HK-2 (cell line): ENCODE data around the gene AGAP1.

ENCODE experiments used
- DNase-seq: peaks from one replicate; pipeline ENCODE4 v3.0.0-alpha.2; 2018; ENCODE audit not compliant: unreplicated experiment

AGAP1 gene

DNA sequence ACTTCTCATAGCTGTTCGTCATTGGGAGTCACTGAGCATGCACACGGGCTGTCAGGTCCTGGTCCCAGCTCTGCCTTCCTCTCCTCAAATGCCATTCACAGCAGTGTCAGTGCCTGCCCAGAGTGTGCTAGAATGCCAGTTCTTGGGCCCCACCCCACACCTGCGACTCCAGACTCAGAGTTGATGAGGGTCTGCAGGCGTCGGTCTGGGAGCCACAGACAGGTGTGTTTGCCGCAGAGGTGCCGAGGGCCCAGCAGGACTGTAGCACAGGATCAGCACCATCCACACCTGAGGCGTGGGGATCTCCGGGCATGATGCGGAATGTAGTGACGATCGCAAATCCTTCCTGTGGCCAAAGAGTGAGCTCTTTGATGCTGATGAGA is 56.5 kb downstream of the AGAP1 start:
- DNase-seq, result no peak

DNA sequence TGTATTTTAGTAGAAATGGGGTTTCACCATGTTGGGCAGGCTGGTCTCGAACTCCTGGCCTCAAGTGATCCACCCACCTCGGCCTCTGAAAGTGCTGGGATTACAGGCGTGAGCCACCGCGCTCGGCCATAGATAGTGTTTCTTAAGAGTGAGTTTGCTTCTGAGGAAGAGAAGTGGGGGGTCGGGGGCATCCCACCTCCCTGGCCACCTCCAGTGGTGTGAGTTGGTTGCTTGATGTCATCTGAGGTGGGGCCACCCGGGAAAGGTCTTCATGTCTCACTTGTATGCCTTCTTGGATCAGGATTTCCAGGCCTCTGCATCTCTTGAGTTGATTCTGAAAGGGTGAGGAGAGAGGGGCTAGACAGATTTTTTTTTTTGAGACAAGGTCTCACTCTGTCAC is 57.1 kb downstream of the AGAP1 start:
- no peak for DNase-seq

DNA sequence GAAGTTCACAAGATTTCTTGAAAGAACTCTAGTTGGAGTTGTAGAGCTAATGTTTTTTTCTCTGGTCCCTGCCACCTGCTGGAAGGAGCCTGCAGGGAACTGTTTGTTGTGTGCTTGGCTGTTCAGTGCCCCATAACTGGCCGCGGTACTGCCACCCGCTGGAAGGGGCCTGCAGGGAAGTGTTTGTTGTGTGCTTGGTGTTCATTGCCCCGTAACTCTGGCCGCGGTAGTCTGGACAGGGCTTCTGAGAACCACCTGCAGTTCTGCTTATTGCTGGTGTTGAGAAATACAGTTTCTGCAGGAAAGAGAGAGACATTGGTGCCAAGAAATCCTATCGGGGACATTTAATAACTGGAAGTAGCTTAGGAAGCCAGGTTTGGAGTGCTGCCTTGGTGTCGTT is 58.1 kb downstream of the AGAP1 start:
- peak; percentile 67 for DNase-seq

DNA sequence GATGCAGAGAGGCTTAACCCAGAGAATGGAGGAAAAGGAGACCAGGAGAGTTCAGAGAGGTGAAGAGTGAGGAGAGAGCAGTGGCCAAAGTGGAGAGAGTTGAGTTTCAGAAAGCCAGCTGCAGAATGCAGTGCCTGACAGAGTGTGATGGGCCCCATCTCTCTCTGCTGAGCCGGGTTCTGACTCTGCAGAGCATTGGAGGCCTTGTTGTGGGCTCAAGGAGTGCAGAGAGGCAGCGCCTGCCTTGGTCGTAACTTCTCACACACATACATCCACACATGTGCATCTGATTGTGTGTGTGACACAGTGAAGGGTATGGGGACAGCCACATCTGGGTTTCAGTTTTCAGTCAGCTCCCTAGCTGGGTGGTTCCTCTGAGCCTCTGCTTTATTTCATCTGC is 58.8 kb downstream of the AGAP1 start:
- no peak for DNase-seq

DNA sequence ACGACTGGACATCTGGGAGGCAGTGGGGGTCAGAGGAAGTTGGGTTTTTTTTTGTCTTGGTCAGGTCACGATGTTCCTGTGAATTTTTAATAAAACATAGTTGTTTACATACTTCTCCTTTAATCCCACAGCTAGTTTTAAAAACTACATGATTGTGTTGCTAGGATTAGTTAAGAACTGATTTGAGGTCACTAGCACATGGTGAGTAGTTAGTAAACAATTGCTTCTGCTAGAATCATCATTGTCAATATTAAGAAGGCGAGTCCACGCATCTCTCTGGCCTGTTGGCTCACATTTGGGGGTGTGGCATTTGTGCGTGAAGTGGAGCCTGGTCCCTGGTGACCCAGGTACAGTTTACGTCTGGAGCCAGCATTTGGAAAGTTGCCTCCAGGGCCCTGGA is 59.4 kb downstream of the AGAP1 start:
- no peak for DNase-seq

DNA sequence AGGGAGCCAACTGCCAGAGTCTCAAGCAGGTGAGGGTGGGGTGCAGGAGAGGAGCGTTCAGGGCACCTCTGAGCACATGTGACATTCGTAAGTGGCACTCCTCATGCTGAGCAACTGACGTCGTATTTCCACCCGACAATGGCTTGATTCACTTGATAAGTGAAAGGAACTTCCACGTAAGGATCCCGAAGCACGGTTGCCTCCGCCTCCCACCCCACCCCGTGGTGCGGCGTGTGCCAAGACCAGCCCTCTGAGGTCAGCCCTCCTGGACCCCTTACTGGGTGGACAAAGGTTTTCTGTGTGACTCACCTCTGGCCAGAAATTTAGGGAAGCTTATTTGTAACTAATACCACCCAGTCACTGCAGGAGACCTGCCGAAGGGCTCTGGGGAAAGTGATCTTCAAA is 59.9 kb downstream of the AGAP1 start:
- DNase-seq, result no peak

DNA sequence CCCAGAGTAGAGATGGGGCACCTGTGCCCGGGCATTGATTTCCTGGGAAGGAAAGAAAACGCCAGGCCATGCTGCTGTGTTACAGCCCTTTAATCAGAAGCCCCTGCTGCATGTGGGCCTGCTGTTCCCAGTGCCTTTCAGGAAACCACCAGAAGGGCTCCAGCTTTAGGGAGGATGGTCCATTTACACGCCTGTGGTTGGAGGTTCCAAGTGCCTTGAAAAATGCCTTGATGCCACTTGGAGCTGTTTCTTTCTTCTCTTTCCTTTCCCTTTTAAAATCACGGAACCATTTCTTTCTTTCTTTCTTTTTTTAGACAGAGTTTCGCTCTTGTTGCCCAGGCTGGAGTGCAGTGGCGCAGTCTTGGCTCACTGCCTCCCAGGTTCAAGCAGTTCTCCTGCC is 60.5 kb downstream of the AGAP1 start:
- DNase-seq, result no peak

DNA sequence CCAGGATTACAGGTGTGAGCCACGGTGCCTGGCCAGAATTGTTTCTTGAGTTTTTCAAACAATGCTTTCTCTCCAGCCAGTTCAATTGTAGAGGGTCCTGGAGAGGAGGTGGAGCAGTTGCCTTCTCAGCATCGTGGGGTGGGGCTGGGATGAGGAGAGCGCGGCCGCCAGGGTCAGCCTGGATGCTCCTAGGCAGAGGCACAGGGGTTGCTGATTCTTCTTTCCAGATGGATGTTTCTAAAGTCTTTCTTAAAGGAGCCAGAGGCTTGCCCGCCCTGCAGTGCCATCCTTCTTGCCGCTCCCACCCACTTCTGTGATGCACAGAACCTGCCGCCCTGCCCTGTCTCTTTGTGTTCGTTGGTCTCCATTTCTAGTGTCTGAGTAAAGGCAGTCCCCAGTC is 61.1 kb downstream of the AGAP1 start:
- no peak for DNase-seq

DNA sequence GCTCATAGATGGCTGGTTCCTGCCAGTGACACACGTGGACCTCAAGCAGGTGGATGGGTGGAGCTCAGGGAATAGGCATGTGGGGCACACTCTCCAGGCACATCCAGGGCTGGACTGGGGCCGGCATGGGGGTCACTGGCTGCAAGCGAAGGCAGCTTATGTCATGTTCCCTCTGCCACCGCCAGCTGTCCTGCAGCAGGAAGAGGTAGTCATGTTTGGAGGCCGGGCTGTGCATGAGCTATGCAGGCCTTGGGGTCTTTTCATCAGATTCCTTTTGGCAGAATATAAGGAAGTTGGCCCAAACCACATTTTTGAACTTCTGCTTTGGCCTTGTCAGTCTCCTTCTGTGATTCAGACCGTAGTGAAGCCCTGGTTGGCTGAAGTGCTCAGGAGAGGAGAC is 61.5 kb downstream of the AGAP1 start:
- no peak for DNase-seq

DNA sequence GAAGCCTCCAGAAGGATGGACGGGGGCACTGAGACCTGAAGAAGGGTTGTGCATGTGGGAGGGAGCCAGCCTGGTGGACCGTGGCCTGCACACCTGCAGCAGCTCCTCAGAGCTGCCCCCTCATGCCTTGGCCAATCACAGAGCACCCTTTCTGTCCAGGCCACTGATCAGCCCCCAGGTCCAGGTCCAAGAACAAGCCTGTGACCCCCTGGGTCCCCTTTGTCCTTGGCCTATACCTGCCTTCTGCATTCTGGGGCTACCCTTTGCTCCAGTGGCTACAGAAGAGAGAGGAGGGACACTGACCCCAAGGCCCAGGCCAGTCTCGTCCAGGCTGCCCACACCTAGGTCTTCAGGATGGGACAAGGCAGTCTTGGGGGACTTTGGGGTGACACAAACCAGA is 62.2 kb downstream of the AGAP1 start:
- no peak for DNase-seq

DNA sequence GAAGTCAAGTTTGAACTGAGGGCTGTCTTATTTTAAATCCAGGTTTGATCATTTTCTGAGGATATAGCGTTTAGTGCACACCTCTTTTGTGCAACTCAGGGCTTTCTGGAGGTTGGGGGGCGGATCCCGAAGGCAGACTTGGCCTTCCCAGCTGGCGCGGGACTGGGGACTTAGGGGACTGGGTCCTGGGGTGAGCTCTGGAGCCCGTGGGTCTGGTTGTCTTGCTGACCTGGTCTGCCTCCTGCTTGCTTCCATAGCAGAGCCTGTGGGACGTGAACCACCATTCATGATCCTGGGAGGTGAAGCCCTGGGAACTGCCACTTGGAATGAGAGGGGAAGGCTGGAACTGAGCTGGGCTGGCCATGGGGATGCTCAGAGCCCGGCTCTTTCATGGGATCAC is 63.1 kb downstream of the AGAP1 start:
- no peak for DNase-seq

DNA sequence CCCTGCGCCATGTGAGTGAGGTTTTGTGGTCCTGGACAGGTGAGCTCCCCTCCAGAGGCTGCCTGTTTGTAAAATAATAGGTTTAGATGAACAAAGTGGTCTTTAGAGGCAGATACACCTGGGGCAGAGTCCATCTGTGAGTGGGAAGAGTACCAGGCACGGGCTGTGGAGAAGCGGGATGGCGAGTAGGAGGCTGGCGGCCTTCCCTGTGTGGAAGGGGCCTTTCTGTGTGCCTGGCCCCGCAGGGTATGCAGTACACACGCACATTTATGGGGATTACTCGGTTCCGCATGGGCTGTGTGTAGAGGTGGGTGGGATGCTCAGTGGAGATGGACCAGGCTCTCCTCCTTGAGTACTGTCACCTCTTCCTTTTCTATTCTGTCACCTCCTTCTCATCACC is 64.1 kb downstream of the AGAP1 start:
- DNase-seq, result no peak

DNA sequence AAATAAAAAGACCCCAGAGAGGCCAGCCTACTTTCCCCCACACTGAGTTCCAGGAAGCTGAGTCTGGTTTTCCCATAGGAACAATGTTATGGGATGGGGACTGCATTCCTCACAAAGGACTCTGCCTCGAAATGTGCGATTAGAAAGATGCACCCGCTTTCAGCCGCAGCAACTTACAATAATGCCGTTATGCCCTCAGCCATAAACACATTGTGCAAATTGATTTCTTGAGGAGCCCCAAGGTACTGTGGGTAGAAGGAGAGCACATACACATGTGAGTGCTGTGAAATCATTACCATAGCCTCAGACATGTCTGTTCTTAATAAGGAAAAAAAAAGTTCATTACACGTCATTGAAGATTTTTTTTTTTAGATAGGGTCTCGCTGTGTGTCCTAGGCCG is 64.7 kb downstream of the AGAP1 start:
- DNase-seq, result no peak

DNA sequence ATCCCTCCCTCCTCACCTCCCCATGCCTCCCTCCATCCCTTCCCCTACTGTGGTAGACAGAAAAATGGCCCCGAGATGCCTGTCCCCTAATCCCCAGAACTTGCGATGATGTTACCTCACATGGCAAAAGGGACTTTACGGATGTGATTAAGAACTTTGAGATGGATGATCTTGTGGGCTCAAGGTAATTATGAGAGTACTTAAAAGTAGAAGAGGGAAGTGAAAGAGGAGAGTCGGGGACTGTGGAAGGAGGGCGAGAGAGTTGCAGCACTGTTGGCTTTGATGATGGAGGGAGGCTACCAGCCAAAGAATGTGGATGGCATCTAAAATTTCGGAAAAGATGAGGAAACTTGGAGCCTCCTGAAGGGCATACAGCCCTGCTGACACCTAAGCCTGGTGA is 66.5 kb downstream of the AGAP1 start:
- no peak for DNase-seq

DNA sequence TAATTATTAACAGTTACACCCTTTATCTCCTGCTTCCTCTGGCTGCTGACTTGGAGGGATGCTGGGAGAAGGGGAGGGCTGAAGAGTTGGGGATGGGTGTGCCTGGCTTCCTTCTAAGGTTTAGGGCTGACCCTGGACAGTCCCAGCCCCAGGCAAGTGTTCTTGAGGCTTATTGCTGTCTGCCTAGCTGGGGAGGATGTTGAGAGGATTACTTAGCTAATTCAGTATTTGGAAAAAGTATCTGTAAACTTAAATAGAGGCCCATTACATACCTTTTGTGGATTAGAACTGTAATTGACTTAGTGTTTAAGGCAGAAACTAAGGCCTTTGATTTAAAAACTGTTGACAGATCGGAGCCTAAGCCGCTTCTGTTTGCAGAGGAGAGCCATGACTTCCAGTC is 67.6 kb downstream of the AGAP1 start:
- no peak for DNase-seq

DNA sequence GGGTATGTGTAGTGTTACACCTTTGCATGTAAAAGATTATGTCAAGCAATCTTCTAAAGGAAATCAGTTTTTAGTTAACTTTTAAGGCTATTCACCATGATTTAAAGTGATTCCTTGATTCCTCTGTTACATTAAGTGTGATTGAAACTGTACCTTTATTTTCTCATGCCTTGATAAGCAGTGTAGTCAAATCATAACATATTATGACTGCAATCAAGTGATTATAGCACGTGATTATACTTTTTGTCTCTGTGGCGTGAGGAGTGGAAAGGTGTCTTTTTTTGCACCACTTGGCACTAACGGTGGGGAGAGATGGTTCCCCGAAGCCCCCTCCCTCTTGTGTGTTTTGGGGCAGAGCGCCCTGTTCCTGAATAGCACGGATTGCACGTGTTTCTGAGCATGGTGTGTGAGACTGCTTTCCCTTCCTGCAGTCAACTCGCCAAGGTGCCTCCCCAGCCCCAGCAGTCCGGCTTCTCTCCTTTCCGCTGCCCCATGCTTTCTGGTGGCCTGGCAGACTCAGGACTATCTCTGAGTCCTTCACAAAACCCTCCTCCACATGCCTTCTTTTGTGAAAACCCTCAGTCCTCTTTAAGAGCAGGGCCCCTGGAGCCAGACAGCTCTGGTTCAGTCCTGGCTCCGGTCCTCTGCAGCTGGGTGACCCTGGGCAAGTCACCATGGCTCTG is 68.4 kb downstream of the AGAP1 start:
- no peak for DNase-seq

DNA sequence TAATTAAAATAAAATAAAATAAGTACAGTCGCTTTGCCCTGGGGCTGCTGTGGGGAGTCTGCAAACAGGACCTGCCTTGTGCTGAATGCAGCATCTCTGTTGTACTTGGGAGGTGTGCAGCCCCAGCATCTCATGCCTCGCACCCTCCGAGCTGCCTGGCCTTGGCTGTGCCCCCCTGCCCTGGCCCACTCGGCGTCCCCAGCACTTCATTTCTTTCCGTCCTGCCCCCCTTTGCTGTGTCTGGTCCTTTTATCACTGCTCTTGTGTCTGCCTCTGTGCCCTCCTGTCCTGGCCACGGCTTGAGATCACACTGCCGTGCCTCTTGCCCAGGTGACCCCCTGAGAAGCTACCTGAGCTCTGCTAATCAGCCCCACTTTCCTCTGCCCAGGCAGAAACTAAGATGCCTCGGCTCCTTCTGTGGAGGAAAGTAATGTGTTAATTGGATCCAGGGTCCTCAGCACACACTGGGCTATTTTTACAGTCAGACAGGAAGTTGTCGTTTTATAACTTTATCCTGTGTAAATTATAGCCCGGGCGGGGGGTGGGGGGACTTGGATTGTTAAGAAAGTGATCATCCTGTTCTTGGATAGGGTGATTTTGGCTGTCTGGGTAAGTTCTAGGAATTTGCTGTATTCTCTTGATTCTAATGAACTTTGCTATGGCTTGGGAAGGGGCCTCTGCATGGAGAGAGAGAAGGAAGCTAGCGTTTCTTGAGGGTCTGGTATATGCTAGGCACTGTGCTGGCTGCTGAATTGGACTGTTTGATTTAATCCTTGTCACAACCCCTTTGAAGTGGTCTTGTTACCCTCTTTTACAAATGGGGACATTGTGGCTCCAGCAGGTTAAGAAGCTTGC is 69.4 kb downstream of the AGAP1 start:
- DNase-seq, result no peak

DNA sequence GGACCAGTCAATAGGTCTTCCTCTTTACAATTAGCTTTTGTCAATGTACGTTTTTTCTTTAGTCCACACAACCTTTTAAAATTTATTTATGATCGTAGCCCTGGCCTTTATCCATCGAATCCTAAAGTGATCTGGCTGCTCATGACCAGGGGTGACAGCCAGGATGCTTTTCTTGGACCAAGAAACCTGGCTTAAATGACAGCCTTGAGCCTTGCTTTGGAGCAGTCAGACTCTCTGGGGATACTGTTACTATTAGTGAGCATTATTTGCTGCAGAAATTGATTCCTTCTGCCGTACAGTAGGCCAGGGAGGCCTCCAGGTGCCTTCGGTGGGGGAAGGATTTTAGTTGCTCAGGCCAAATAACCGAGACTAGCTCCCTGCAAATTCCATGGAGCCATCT is 70.2 kb downstream of the AGAP1 start:
- DNase-seq, result no peak

DNA sequence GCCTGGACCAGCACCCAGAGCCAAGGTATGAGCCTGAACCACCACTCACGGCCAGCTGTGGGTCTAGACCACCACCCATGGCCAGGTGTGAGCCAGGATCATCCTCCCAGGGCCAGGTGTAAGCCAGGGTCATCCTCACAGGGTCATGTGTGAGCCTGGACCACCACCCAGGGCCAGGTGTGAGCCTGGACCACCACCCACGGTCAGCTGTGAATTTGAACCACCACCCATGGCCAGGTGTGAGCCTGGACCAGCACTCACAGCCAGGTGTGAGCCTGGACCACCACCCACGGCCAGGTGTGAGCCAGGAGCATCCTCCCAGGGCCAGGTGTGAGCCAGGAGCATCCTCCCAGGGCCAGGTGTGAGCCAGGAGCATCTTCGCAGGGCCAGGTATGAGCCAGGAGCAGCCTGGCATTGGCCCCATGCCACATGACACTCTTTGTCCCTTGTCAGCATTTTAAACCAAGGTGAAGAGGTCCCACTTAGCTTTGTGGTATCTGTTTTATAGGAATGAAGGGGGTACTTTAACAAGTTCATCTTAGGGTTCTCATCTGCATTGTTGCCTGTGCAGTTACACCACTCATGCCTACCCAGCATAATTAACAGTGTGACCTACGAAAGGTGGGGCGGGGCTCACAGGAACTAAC is 71.2 kb downstream of the AGAP1 start:
- DNase-seq, result no peak

DNA sequence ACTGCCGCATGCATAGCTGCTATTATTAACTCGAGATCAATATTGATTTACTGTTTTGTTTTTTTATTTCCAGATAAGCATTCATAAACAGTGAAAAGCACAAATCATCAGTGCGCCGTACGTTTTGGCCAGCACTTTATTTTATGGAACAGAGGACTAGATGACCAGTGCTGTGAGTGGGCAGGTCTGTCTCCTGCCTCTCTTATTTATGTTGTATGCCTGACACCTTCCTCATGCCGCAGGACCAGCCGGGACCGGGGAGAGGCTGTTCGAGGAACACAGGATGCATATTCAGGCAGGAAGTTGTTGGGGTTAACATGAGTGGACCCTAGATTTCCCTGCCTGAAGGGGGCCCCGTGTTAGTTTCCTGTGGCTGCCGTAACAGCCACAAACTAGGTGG is 72.6 kb downstream of the AGAP1 start:
- no peak for DNase-seq

DNA sequence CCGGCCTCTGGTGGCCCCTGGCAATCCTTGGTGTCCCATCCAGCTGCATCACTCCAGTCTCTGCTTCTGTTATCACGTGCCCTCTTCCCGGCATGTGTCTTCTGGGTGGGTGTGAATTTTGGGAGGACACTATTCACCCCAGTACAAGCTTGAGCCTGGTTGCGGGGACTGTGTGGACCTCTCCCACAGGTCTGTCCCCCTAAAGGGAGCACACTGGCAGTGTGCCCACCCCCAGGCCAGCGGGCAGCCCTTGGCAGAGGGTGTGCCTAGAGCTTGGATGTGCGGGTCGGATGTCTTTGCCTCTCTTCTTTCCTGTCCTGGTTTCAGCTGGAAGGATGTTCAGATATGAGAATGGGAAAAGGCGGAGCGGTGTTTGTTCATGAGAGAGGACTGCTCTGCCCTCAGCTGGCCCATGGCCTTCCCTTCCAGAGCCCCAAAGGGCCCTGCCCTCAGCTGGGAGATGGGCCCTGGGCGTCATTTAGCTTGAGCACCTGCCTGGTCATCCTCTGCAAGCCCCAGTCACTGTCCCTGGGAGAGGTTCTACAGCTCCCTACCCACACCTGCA is 73.2 kb downstream of the AGAP1 start:
- no peak for DNase-seq

DNA sequence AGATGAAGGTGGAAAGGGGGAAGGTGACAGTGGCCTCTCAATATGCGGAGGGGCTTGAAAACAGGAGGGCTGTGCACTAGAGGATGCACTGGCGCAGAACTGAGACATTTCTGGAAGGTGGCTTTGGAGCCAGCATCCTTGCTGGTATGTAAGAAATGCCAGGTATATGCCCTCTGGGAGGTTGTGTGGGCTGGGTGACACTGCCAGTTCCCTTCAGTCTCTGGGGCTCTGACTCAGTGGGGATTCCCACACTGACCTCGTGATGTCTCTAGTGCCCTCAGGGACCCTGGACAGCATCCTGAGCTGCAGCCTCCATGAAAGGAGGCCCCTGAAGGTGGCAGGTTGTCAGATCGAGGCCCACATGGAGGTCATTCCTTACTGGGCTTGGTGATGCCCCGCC is 74.0 kb downstream of the AGAP1 start:
- DNase-seq, result peak; percentile 38

DNA sequence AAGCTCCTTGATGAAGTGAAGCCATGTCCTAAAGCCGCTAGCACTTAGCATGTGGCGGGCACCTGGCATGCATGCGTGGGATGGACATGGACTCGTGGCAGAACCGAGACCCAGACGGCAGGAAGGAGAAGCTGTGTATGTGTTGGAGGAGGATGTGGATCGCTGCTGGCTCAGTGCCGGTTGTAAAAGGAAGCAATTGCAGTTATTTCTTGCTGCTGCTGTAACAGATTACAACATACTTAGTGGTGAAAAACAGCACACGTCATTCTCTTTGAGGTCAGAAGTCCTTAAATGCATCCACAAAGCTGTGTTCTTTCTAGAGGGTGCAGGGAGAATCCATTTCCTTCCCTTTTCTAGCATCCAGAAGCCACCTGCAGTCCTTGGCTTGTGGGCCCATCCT is 74.6 kb downstream of the AGAP1 start:
- no peak for DNase-seq
